ENCODE results near the gene ARHGAP27. TPM values are rescaled to one million over a fixed set of nuclear protein-coding genes. Genes with fewer than 3 reads are reported as not detected.

Gene ARHGAP27
- total RNA-seq, 4 donors from 2014 or later: 10.1 to 30.3 (median 18.9) TPM

DNA sequence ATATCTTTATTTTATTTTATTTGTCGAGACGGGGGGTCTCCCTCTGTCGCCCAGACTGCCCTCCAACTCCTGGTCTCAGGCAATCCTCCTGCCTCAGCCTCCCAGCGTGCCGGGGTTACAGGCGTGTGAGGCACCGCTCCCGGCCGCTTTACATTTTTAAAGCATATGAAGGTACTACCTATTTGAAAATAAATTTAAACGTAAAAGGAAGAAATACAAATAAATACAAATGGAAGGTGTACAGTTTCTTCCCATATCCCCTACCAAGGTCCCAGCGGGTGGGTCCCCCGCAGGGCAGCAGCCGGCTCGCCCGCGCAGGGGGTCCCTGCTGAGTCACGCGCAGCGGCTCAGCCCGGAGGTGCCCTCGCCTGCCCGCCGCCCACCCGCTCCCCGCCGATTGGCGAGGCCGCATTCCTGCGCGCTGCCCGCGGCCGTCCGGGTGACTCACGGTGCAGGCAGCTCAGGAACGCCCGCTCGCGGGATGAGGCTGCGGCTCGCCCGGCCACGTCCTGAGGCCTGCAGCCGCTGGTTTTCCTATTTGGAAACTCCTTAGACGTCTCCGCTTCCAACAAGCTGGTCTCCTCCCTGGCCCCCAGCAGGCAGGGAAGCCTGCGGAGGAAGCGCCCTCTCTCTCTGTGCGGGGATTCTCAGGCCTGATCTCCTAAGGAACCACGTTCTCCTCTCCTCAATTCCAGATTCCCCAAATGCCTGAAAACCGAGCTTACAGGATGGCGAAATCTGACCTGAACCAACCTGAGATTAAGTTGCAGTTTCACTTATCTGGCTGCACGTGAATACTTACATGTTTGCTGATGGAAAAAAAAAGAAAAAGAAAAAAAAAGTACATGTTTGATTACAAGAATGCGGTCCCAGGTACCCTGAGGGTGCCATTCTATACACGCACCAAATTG, 61.0 kb downstream of the ARHGAP27 start:
- no peak for TF ChIP-seq CTCF (IDR thresholded peaks at IDR 0.05; ENCODE audit: low read depth)

DNA sequence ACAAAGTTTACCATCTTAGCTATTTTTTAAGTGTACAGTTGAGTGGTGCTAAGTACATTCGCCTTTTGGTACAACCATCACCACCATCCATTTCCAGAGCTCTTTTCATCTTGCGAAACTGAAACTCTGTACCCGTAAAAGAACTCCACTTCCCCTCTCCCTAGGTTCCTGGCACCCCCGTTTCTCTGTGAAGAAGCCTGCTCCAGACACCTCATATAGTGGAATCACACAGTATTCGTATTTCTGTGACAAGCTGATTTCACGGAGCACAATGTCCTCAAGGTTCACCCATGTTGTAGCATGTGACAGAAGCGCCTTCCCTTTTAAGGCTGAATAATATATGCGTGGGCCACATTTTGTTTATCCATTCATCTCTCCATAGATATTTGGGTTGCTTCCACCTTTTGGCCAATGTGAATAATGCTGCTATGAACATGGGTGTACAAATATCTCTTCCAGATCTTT, 61.7 kb downstream of the ARHGAP27 start:
- TF ChIP-seq CTCF (IDR thresholded peaks at IDR 0.05; ENCODE audit: low read depth): no peak

DNA sequence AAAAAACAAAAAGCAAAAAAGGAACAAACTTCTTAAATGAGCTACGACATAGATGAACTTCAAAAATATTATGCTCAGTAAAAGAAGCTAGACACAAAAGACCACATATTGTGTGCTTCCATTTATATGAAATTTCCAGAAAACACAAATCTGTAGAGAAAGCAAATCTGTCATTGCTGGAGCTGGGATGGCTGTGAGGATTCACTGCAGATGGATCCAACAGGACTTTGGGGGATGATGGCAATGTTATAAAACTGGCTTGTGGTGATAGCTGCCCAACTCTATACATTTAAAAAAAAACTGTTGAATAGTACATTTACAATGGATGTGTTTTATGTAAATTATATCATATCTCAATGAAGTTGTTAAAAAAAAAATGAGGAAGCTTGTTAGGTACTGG, 63.2 kb downstream of the ARHGAP27 start:
- TF ChIP-seq CTCF (IDR thresholded peaks at IDR 0.05; ENCODE audit: low read depth): no peak

GRCh38 chr17:45368651-45369050, 64.0 kb downstream of the ARHGAP27 start:
- TF ChIP-seq CTCF (IDR thresholded peaks at IDR 0.05; ENCODE audit: low read depth): no peak

DNA sequence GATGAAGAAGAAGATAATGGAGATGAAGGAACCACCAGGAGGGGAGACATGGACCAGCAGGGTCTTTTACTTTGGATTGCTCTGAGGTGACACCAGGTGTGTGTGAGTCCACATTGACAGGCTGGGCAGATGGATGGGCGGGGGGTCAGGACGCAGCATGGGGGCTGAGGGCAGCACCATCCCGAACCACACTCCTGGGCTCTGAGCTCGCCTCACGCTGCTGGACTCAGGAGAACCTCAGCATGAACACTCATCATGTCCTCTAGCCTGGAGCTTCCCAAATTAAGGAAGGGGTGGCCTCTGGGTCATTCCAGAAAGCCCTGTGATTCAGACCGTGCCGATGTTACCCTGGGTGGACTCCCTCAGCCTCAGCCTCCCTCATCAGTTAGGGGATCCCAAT, 65.5 kb downstream of the ARHGAP27 start:
- no peak for TF ChIP-seq CTCF (IDR thresholded peaks at IDR 0.05; ENCODE audit: low read depth)

GRCh38 chr17:45366691-45367090, 66.0 kb downstream of the ARHGAP27 start:
- TF ChIP-seq CTCF (IDR thresholded peaks at IDR 0.05; ENCODE audit: low read depth): no peak

DNA sequence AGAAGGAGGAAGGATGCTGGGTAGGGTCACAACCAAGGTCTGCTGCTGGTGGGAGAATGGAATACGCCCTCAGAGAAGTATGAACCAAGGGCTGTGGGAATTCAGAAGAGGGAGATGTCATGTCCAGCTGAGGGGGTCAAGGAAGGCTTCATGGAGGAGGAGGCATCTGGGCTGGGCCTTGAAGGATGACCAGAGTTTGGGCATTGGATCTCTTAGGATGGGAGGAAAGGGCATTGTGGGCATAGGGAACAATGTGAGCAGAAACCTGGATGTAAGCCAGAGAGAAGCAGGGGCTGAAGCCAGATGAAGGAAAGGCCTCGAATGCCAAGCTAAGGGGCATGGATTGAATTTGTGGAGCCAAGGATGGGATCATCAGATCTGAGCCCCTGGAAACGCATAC, 66.6 kb downstream of the ARHGAP27 start:
- no peak for TF ChIP-seq CTCF (IDR thresholded peaks at IDR 0.05; ENCODE audit: low read depth)
